HG03521 (cell line): ENCODE measurements around the gene TTF1.
"Not testable (repeated sequence)": the region's sequence is repeated elsewhere in the genome, so short reads cannot be mapped to it uniquely, and the experiment has no call there.

Experiments
- ATAC-seq: cut with Tn5 transposase; IDR thresholded peaks from one replicate; pipeline ENCODE4 v1.9.1; 2021; ENCODE audit warnings: mild to moderate bottlenecking, moderate library complexity; ENCODE audit not compliant: unreplicated experiment

The TTF1 gene

GRCh38 chr9:132412089-132412488 is 5.4 kb upstream of the TTF1 start:
- ATAC-seq, result no peak

- peak; percentile 36 for ATAC-seq
These were observed 4.5 kb upstream of the TTF1 start for GRCh38 chr9:132411091-132411508.

GRCh38 chr9:132410642-132411041 is 4.0 kb upstream of the TTF1 start:
- ATAC-seq, result no peak

GRCh38 chr9:132409828-132410528 is 3.3 kb upstream of the TTF1 start, which contains the start of gene CFAP77:
Gene CFAP77 (plus strand): TSS chr9:132410211. CDS start chr9:132410272, 61 bp downstream.
- ATAC-seq, result no peak

GRCh38 chr9:132408521-132408920 is 1.9 kb upstream of the TTF1 start:
- no peak for ATAC-seq

- no peak for ATAC-seq
These were observed 556 bp upstream of the TTF1 start for GRCh38 chr9:132407196-132407595.

- no peak for ATAC-seq
These were observed 2.3 kb downstream of the TTF1 start for GRCh38 chr9:132404228-132404881.

- ATAC-seq, result no peak
These were observed 4.8 kb downstream of the TTF1 start for GRCh38 chr9:132401824-132402223.

- ATAC-seq, result no peak
These were observed 11.1 kb downstream of the TTF1 start for GRCh38 chr9:132395560-132395959.

- no peak for ATAC-seq
These were observed 15.2 kb downstream of the TTF1 start for GRCh38 chr9:132391449-132391848.

GRCh38 chr9:132390966-132391365 is 15.7 kb downstream of the TTF1 start:
- ATAC-seq, result no peak

- ATAC-seq, result no peak
These were observed 19.5 kb downstream of the TTF1 start for GRCh38 chr9:132387133-132387532.

GRCh38 chr9:132384376-132384775 is 22.3 kb downstream of the TTF1 start:
- ATAC-seq, result no peak

GRCh38 chr9:132383462-132383883 is 23.2 kb downstream of the TTF1 start:
- ATAC-seq, result no peak

GRCh38 chr9:132381966-132382541 is 24.6 kb downstream of the TTF1 start:
- peak; percentile 62 for ATAC-seq

- not testable (repeated sequence) for ATAC-seq
These were observed 28.2 kb downstream of the TTF1 start for GRCh38 chr9:132378416-132378815.

GRCh38 chr9:132377769-132378168 is 28.9 kb downstream of the TTF1 start:
- not testable (repeated sequence) for ATAC-seq

GRCh38 chr9:132372177-132373095 is 34.2 kb downstream of the TTF1 start:
- ATAC-seq, result no peak

- no peak for ATAC-seq
These were observed 36.0 kb downstream of the TTF1 start for GRCh38 chr9:132370592-132370991.

- ATAC-seq, result no peak
These were observed 37.2 kb downstream of the TTF1 start for GRCh38 chr9:132369421-132369820.
